Activated CD8-positive, alpha-beta memory T cell treated with anti-CD3 and anti-CD28 coated beads, Interleukin-2, amount 50 U/mL, for 1 hour (primary cell): ENCODE results near the gene MAGI1.
"Not testable (repeated sequence)": the region's sequence is repeated elsewhere in the genome, so short reads cannot be mapped to it uniquely, and the experiment has no call there.

Experiments
- DNase-seq: peaks from one replicate; pipeline ENCODE4 v3.0.0-alpha.2; 2020; ENCODE audit errors: extremely low read depth

Gene MAGI1

GRCh38 chr3:66039590-66039887, 821 bp upstream of the MAGI1 start:
- DNase-seq: no peak

- no peak for DNase-seq
Measured at GRCh38 chr3:66038384-66038725, 363 bp downstream of the MAGI1 start.

DNA sequence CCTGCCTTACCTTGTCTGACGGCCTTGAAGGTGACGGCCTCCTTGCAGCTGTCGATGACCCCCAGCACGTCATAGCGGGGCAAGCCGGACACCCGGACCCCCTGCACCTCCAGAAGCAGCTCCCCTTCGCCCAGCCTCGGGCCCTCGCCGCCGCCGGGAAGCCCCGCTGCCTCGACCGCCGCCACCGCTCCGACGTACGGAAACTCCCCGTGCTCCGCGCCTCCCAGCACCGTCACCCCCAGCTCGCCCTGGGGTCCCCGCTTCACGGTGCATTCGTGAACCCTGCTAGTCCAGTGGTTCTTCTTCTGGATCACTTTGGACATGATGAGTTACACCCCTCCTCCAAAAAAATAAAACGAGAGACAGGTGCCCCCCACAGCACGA, 740 bp downstream of the MAGI1 start:
- no peak for DNase-seq

DNA sequence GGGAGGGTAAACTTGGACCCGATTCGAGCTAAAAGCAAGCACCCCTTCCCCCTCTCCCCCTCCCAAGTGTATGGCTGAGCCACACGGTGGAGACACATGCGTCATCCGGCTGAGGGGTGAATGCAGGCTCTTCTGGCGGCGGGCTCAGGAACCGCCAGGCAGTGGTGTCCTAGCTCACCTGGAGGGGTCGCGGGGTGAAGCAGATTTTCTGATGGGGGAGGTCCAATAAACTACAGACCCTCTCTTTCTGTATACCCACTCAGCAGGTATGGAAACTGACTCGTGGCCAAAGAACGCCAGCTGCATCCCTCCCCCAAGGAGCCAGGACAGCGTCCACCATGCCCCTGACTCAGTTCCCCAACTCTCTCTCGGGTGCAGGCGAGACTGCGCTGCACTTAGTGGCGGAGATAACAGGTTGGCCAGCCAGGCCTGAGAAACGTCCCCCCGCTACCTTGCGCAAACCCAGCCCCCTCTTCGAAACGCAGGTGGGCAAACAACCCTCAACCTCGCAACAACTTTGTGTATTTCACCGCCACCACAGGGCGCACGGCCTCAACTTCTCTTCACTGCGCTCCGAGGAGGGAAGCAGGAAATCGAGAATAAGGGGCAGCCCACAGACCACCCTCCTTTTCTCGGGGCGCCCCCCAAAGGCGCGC, 1.3 kb downstream of the MAGI1 start:
- no peak for DNase-seq

DNA sequence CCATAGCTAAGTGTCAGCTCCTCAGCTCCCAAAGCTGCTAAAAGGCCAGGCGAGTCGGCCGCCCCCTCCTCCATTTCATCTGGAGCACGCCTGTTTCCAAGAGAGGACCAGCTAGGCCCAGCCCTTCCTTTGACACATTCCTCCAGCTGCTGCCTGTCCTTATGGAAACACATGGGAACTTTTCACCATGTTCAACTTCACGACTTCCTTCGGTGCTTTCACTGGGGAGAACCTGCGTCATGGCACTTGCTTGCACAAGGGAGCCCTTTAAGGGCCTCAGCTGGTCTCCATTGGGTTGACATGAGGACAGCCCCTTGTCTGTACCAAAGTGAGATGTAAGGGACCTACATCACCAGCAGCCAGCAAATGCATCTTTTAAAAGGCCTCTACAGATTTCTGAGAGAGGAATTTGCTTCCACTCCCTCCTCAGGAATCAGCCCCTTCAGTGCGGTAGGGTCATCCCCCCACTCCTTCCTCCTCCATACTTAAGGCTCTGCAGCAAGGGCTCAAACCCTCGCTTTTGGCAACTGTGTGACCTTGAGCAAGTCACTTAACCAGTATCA, 2.1 kb downstream of the MAGI1 start:
- DNase-seq: no peak

DNA sequence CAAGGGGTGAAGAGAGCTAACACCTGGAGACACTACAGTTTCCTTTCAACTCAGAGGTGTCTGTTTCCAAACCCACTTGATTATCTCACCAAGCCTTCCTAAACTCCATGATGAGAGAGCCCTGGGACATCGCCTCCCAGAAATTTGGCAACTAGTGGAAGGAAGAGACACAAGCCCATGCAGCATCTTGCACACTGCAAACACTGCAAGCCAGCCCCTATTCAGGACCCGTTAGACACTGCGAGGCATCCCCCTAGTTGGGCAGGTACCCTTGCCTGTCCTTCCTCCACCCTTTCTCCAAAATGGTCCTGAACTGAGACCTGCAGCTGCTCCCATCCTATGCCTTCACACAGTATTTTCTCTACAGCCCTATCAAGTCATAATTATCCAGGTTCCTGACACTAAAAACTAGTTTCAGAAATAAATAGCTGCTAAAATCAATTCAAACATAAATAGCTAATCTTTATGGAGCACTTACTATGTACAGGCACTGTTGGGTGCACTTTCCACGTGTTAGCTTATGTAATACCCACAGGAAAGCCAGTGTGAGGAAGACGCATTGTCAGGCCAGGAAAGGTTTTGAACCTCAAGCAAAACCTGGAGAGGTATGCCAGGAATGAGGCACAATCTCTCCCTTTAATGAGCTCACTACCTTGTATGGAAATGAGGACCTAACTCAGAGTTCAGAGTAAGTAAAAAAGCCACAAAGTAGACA, 2.8 kb downstream of the MAGI1 start:
- no peak for DNase-seq

DNA sequence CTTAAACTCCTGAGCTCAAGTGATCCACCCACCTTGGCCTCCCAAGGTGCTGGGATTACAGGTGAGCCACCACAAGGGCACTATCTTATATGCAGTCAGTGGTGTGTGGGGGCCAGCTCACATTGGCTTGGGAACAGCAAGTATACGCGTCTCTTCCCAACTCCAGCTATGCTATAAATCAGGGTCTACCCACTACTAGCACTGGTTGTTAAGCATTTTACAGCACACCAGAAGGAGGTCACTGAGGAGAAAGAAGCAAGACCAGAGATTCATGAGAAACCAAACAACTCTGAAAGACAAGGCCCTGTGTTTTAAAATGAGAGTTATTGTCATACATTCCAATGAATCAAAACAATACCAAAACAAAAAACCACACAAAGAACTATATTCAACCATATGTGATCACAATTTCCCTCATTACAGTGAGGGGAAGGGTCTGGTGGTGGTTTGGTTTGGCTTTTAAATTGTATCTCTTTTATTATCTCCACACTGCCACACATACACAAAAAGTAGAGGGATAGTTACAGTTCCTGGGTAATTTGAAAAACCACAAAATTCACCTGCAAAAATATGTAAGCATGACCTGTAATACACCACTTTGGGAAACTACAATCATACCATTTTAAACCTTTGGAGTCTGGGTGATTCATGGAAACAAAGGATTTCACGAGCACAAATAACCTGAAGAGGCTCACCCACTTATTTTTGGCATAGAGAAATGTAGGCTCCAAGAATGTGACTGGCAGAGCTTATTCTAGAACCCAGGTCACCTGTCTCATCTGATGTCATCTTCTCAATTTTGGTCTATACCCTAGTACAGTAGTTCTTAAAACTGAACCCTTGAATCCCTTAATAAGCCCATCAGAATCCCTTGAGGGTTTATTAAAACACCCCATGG, 5.2 kb downstream of the MAGI1 start:
- DNase-seq: no peak

- DNase-seq: no peak
Measured at GRCh38 chr3:66031102-66031698, 7.5 kb downstream of the MAGI1 start.

GRCh38 chr3:66029443-66029842, 9.3 kb downstream of the MAGI1 start:
- no peak for DNase-seq

- no peak for DNase-seq
Measured at GRCh38 chr3:66029014-66029413, 9.7 kb downstream of the MAGI1 start.

- DNase-seq: no peak
Measured at GRCh38 chr3:66028457-66028856, 10.3 kb downstream of the MAGI1 start.

DNA sequence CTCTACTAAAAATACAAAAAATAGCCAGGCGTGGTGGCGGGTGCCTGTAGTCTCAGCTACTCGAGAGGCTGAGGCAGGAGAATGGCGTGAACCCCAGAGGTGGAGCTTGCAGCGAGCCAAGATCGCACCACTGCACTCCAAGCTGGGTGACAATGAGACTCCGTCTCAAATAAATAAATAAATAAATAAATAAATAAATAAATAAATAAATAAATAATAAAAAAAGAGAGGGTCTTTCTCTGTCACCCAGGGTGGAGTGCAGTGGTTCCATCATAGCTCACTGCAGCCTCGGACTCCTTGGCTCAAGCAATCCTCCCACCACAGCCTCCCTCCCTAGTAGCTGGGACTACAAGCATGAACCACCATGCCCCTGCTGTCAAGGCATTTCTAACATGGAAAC, 11.6 kb downstream of the MAGI1 start:
- DNase-seq: not testable (repeated sequence)

- no peak for DNase-seq
Measured at GRCh38 chr3:66023738-66024385, 14.9 kb downstream of the MAGI1 start.

DNA sequence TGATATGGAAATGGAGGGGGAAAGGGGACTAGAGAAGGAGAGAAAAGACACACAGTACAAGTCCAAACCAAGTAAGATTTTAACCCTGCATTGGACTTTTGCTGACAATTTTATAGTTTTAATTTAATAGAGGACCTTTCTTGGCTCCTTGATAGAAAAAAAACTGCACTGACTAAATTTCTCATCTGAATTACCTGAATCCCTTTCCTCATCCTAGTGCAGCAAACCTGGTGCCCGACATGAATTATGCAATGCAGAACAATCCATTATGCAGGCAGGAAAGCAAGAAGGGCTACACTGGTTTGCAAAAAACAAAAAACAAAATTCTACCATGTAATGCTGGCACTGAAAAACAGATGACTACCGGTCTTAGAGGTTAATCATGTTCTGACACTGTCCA, 15.5 kb downstream of the MAGI1 start:
- DNase-seq: no peak

- DNase-seq: no peak
Measured at GRCh38 chr3:66021731-66022131, 17.0 kb downstream of the MAGI1 start.

DNA sequence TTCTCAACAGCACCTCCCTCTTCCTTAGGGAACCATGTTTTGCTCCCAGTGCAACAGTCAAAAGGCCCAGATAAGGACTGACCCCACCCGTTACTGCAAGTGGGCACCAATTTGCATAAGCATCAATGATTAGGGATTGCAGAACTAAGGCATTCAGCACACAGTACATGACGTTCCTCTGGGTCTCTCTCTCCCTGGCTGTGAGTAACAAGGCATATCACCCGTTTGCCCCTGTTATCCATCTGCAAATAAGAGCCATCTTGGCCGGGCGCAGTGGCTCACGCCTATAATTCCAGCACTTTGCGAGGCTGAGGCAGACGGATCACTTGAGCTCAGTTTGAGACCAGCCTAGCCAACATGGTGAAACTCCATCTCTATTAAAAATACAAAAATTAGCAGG, 18.8 kb downstream of the MAGI1 start:
- no peak for DNase-seq

GRCh38 chr3:66018057-66019033, 20.4 kb downstream of the MAGI1 start:
- no peak for DNase-seq

DNA sequence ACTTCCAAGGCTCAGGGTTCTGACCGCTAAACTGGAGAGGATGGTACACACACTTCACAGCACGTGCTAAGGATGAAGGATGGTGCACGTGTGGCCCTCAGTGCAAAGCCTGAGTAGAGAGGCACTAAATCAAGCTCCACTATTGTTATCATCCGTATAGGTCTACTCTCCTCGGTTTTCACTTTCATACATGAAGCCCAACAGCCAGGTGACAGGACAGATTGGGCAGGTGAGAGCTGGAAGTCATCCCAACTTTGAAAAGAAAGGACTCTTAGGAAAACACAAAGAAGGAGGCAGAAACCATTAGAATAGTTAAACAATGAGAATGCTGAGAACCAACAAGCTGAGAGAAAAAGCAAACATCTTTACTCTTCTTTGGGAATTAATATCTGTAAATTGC, 21.1 kb downstream of the MAGI1 start:
- no peak for DNase-seq

- no peak for DNase-seq
Measured at GRCh38 chr3:66017084-66017483, 21.6 kb downstream of the MAGI1 start.

DNA sequence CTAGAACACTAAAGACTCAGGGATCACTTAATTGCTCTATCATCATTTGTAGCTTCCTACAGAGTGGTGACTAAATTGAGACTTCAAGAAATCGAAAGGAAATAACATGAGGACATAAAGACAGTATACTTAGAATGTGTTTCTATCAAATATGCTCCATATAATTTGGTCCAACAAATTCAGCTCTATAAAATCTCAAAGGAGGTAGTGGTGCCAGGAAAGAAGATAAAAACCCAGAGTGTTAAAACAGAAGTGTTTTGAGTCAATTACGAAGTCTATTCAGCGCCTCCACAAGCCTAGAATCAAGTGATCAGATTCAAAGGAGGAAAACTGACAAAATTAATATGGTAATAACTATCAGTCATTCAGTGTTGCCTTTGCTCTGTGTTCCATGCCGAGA, 22.9 kb downstream of the MAGI1 start:
- no peak for DNase-seq

DNA sequence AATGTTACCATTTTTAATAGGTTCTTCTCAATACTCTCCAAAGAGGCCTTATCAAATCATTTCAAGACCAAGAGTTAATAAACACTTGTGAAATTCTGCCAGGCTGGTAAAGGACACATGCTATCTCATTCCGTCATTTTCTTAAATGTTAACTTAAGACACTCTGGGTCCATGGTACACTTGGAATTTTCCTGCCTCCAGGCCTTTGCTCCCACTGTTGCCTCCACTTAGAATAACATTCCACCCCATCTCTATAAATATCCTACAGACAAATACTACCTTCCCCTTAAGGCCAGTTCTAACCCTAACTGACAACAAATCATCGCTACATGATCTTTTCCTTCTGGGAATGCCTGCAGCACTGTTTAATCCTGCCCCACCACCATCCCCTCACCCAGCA, 24.1 kb downstream of the MAGI1 start:
- DNase-seq: no peak
